DND-41 (cell line): Measurements from ENCODE around the gene AANAT.

Experiments
- ATAC-seq: fragments of 200-7000 bp; cut with Tn5 transposase; 3 replicates; pipeline ENCODE4 v1.9.1; 2021; ENCODE audit warnings: low read depth; ENCODE audit not compliant: insufficient read depth
- DNase-seq: peaks from one replicate; pipeline ENCODE4 v3.0.0-alpha.2; 2020
- H2AFZ ChIP-seq: 2 replicates; pipeline ENCODE4 v1.6.0; 2012; ENCODE audit warnings: low read depth, low read length
- H3K27ac ChIP-seq: 2 replicates; pipeline ENCODE4 v1.5.1; 2012; ENCODE audit warnings: low read length, inconsistent platforms
- H3K27me3 ChIP-seq: fragments of 200-600 bp; sonication (generic); 2 replicates; pipeline ENCODE4 v1.6.0; 2012; ENCODE audit warnings: low read length, mild to moderate bottlenecking, inconsistent platforms; ENCODE audit not compliant: insufficient read depth, poor library complexity
- H3K36me3 ChIP-seq: 2 replicates; pipeline ENCODE4 v1.5.1; 2012; ENCODE audit warnings: low read length, inconsistent platforms; ENCODE audit not compliant: insufficient read depth
- H3K4me1 ChIP-seq: 2 replicates; pipeline ENCODE4 v1.5.1; 2012; ENCODE audit warnings: mild to moderate bottlenecking, low read length; ENCODE audit not compliant: insufficient read depth
- H3K4me2 ChIP-seq: 2 replicates; pipeline ENCODE4 v1.6.0; 2012; ENCODE audit warnings: mild to moderate bottlenecking, moderate library complexity, low read length, inconsistent platforms; ENCODE audit not compliant: insufficient read depth
- H3K4me3 ChIP-seq, 2 experiments: fragments of 200-600 bp in 1 of 2; shearing (Covaris generic) in 1 of 2; 2 replicates each; pipeline ENCODE4 v1.5.1; 2012 to 2016; ENCODE audit warnings: inconsistent platforms in 2 of 2, low read length in 2 of 2, mild to moderate bottlenecking in 2 of 2, low read depth in 1 of 2, moderate library complexity in 1 of 2
- H3K79me2 ChIP-seq: 2 replicates; pipeline ENCODE4 v1.6.0; 2012; ENCODE audit warnings: low read length, inconsistent platforms; ENCODE audit not compliant: insufficient read depth
- H3K9ac ChIP-seq: 2 replicates; pipeline ENCODE4 v1.6.0; 2012; ENCODE audit warnings: low read depth, mild to moderate bottlenecking, inconsistent platforms, low read length, moderate library complexity
- H3K9me3 ChIP-seq: 2 replicates; pipeline ENCODE4 v1.5.1; 2012; ENCODE audit warnings: low read length, moderate library complexity, mild to moderate bottlenecking, inconsistent platforms; ENCODE audit not compliant: insufficient read depth, severe bottlenecking
- H4K20me1 ChIP-seq: 2 replicates; pipeline ENCODE4 v1.6.0; 2012; ENCODE audit warnings: low read length; ENCODE audit not compliant: insufficient read depth
- CTCF ChIP-seq: IDR thresholded peaks from 2 replicates; pipeline ENCODE4 v1.5.1; 2012; ENCODE audit warnings: borderline replicate concordance, low read length, moderate library complexity, mild to moderate bottlenecking; ENCODE audit not compliant: poor library complexity, severe bottlenecking; ENCODE audit errors: extremely low read depth
- EZH2 ChIP-seq: IDR thresholded peaks from 3 replicates; pipeline ENCODE4 v1.6.1; 2012; ENCODE audit warnings: borderline replicate concordance, low read depth, mild to moderate bottlenecking, moderate library complexity, low read length, inconsistent platforms; ENCODE audit not compliant: severe bottlenecking

Gene AANAT

DNA sequence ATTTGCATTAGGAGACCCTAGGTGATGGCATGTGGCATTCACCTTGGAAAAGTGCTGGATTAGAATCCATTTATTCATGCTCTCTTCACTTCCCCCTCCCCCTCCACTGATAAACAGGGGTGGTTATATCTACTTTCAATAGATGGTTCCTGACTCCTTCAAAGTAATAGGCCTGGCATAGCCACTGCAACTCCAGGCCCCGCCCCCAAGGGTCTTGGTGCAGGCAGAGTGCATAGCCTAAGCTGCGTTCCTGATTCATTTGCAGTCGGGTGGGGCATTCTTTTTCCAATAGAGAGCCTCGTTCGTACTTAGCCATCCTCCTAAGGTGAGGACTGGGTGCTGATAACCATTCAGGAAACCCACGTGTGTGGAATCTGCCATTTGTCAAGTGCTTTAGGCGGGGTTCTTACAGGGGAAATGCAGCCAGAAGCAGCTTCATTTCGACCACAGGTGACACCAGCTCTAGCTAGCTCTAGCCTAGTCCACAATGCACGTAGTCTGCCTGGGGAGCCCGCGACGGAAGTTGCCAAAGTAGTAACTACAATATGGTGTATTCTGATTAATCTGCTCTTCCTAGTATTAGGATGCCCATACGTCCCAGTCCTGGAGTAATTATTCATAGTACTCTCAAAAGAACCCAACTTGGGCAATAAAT, 25.6 kb upstream of the AANAT start:
- TF ChIP-seq CTCF (no peak), EZH2 (no peak)
- H3K36me3 ChIP-seq: peaks cover 3% of the 10 kb centered on the region; the same call in 1 of the 2 replicates
- peaks cover 82% of the 10 kb centered on the region for H4K20me1 ChIP-seq
- H2AFZ ChIP-seq: no peak overlapping the region
- H3K27ac ChIP-seq: no peak overlapping the region
- no peak overlapping the region for H3K9ac ChIP-seq
- H3K79me2 ChIP-seq: peaks cover 95% of the 10 kb centered on the region
- DNase-seq (no peak), ATAC-seq (no peak)
- H3K9me3 ChIP-seq: no peaks in the 10 kb centered on the region
- no peaks in the 10 kb centered on the region for H3K4me1 ChIP-seq
- no peaks in the 10 kb centered on the region for H3K27me3 ChIP-seq
- no peak overlapping the region for H3K4me3 ChIP-seq
- no peak overlapping the region for H3K4me2 ChIP-seq

DNA sequence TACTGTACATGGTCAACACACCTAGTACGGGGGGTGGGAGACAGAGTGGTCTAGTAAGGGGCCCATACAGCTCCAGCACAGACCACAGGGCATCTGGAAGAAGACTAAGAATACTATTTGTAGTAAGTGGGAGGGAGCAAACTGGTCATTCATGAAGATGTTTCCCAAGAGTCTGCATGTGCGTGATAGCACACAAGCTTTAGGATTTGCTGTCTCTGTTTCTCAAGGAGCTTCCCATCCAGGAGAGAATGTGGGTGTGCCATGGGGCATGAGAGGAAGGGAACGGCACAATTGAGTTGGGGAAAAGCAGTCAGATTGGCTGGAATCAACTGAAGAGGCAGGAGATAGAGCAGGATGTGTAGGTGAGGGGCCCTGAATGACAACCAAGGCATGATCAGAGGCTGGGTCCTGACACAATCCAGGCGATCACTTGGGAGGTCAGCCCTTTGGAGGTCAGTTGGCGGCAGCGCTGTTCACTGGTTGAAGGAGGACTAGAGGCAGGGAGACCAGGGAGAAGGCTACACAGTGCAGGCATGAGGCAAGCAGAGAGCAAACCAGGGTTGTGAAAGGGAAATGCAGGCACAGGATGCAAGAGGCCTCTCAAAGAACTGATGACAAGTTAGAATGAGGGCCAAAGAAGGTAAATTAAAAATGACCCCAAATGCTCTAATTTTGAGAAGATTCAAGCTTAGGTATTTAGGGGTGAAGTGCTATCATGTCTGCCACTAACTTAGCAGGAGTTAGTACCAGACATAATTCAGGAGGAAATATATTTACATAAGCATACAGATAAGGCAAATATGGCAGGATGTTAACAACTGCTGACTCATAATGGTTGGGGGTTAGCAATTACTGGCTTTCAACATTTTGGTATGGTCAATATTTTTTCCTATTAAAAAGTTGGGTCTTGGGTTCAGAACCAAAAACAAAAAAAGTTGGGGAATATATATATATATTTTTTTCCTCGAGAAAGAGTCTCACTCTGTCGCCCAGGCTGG, 24.8 kb upstream of the AANAT start:
- Histone ChIP-seq H3K27me3 (no peaks in the 10 kb centered on the region), H3K4me3 (no peak overlapping the region), H4K20me1 (peaks cover 88% of the 10 kb centered on the region), H3K4me2 (no peak overlapping the region), H3K9me3 (no peaks in the 10 kb centered on the region), H3K9ac (no peak overlapping the region), H3K36me3 (peaks cover 3% of the 10 kb centered on the region; the same call in 1 of the 2 replicates), H2AFZ (no peak overlapping the region), H3K27ac (0 out of 2 replicates have a peak overlapping the region, but pooled peaks have one; percentile 3), H3K4me1 (no peaks in the 10 kb centered on the region), H3K79me2 (peaks cover 98% of the 10 kb centered on the region)
- TF ChIP-seq CTCF (no peak), EZH2 (no peak)
- DNase-seq: no peak
- 0 out of 3 replicates have a peak, but pooled peaks have one; percentile 29 for ATAC-seq

- Histone ChIP-seq H3K4me2 (no peak overlapping the region), H3K36me3 (peaks cover 5% of the 10 kb centered on the region; the same call in 1 of the 2 replicates), H3K79me2 (peaks cover 97% of the 10 kb centered on the region), H3K4me3 (no peak overlapping the region), H3K27ac (no peak overlapping the region), H3K4me1 (peaks cover 7% of the 10 kb centered on the region; the same call in 1 of the 2 replicates), H4K20me1 (peaks cover 86% of the 10 kb centered on the region), H3K9me3 (no peaks in the 10 kb centered on the region), H3K27me3 (no peaks in the 10 kb centered on the region), H2AFZ (no peak overlapping the region), H3K9ac (no peak overlapping the region)
- no peak for DNase-seq
- TF ChIP-seq CTCF: no peak
- TF ChIP-seq EZH2: no peak
- ATAC-seq: no peak
Observed at GRCh38 chr17:76444518-76445311, 22.7 kb upstream of the AANAT start.
